OCI-LY1 (cell line): ENCODE results near the gene SEMA5A.

Experiments used
- H2AFZ ChIP-seq: fragments of 200-600 bp; sonication (generic), shearing (Covaris generic); 2 replicates; pipeline ENCODE4 v1.6.0; 2014; ENCODE audit warnings: antibody characterized with exemption, mild to moderate bottlenecking, low read length
- H3F3A ChIP-seq: fragments of 200-600 bp; sonication (generic), shearing (Covaris generic); 2 replicates; pipeline ENCODE4 v1.6.0; 2014; ENCODE audit warnings: mild to moderate bottlenecking, antibody characterized with exemption, low read length, moderate library complexity; ENCODE audit not compliant: insufficient read depth
- H3K27ac ChIP-seq: fragments of 200-600 bp; sonication (generic); 2 replicates; pipeline ENCODE4 v1.5.1; 2014; ENCODE audit warnings: low read length, mixed run types, mild to moderate bottlenecking, low read depth; ENCODE audit not compliant: poor library complexity, severe bottlenecking
- H3K27me3 ChIP-seq: fragments of 200-600 bp; sonication (generic); 2 replicates; pipeline ENCODE4 v1.6.0; 2014; ENCODE audit warnings: antibody characterized with exemption, mild to moderate bottlenecking, low read length, moderate library complexity; ENCODE audit not compliant: insufficient read depth
- H3K36me3 ChIP-seq: fragments of 200-600 bp; sonication (generic); 2 replicates; pipeline ENCODE4 v1.6.1; 2014; ENCODE audit warnings: mild to moderate bottlenecking, antibody characterized with exemption, low read length, moderate library complexity, mixed read lengths; ENCODE audit not compliant: insufficient read depth
- H3K4me1 ChIP-seq: fragments of 200-600 bp; sonication (generic); 2 replicates; pipeline ENCODE4 v1.5.1; 2014; ENCODE audit warnings: mild to moderate bottlenecking, low read length, moderate library complexity; ENCODE audit not compliant: insufficient read depth, severe bottlenecking
- H3K4me2 ChIP-seq: fragments of 200-600 bp; sonication (generic), shearing (Covaris generic); 2 replicates; pipeline ENCODE4 v1.6.1; 2014; ENCODE audit warnings: low read length
- H3K4me3 ChIP-seq: fragments of 200-600 bp; sonication (generic); 2 replicates; pipeline ENCODE4 v1.5.1; 2014; ENCODE audit warnings: low read length, low read depth, mild to moderate bottlenecking, mixed read lengths; ENCODE audit not compliant: poor library complexity, severe bottlenecking
- H3K79me2 ChIP-seq: fragments of 200-600 bp; shearing (Covaris generic); 2 replicates; pipeline ENCODE4 v1.6.1; 2016; ENCODE audit warnings: mixed run types, low read length, mixed read lengths; ENCODE audit not compliant: insufficient read depth
- H3K9ac ChIP-seq: fragments of 200-600 bp; sonication (generic), shearing (Covaris generic); 2 replicates; pipeline ENCODE4 v1.6.1; 2014; ENCODE audit warnings: mild to moderate bottlenecking, low read length, mixed read lengths
- H3K9me2 ChIP-seq: fragments of 200-600 bp; sonication (generic), shearing (Covaris generic); 2 replicates; pipeline ENCODE4 v1.6.1; 2014; ENCODE audit warnings: low read depth, mild to moderate bottlenecking, low read length, mixed read lengths
- H3K9me3 ChIP-seq: fragments of 200-600 bp; shearing (Covaris generic); 2 replicates; pipeline ENCODE4 v1.6.1; 2014; ENCODE audit warnings: low read length, mixed read lengths
- H4K20me1 ChIP-seq: fragments of 200-600 bp; sonication (generic), shearing (Covaris generic); 2 replicates; pipeline ENCODE4 v1.6.0; 2016; ENCODE audit warnings: mild to moderate bottlenecking, low read length; ENCODE audit not compliant: insufficient read depth
- CTCF ChIP-seq: fragments of 200-600 bp; sonication (generic), shearing (Covaris generic); IDR thresholded peaks from 2 replicates; pipeline ENCODE4 v1.5.1; 2017; ENCODE audit warnings: mild to moderate bottlenecking, antibody characterized with exemption, low read length, moderate library complexity, mixed read lengths
- EZH2 ChIP-seq: fragments of 200-600 bp; sonication (generic), shearing (Covaris generic); IDR thresholded peaks from 2 replicates; pipeline ENCODE4 v1.8.0; 2017; ENCODE audit warnings: borderline replicate concordance, mixed run types, mild to moderate bottlenecking, antibody characterized with exemption, low read length, moderate library complexity, mixed read lengths

SEMA5A gene

GRCh38 chr5:9391080-9391479 lies 154.8 kb downstream of the SEMA5A start:
- H3K4me3 ChIP-seq: no peak overlapping the region
- H3K27me3 ChIP-seq: no peaks in the 10 kb centered on the region
- H3K36me3 ChIP-seq: no peaks in the 10 kb centered on the region
- no peaks in the 10 kb centered on the region for H3K9me2 ChIP-seq
- no peaks in the 10 kb centered on the region for H3F3A ChIP-seq
- no peaks in the 10 kb centered on the region for H3K9me3 ChIP-seq
- no peak overlapping the region for H3K27ac ChIP-seq
- no peak overlapping the region for H3K4me2 ChIP-seq
- no peaks in the 10 kb centered on the region for H4K20me1 ChIP-seq
- H2AFZ ChIP-seq: no peak overlapping the region
- H3K4me1 ChIP-seq: no peaks in the 10 kb centered on the region
- no peaks in the 10 kb centered on the region for H3K79me2 ChIP-seq
- no peak overlapping the region for H3K9ac ChIP-seq
- TF ChIP-seq CTCF: no peak
- TF ChIP-seq EZH2: no peak

DNA sequence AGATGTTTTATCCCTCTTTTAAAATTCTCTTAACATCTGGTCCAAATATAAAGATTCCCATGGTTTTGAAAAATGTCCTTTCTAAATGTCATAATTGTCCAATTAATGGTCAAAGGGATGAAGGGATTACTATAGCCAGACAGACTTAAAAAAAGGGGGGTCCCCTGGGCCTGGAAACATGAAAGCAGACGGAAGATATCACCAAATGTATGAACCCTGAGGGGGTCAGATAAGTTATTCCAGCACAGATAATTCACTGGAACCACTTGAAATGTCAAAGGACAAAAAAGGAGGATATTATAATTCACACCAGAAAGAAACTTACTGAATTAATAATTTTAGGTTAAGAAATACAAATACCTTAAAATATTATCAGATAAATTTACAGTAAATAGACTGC lies 155.8 kb downstream of the SEMA5A start:
- Histone ChIP-seq H2AFZ (no peak overlapping the region), H3F3A (no peaks in the 10 kb centered on the region)
- no peak for TF ChIP-seq EZH2
- no peak for TF ChIP-seq CTCF

DNA sequence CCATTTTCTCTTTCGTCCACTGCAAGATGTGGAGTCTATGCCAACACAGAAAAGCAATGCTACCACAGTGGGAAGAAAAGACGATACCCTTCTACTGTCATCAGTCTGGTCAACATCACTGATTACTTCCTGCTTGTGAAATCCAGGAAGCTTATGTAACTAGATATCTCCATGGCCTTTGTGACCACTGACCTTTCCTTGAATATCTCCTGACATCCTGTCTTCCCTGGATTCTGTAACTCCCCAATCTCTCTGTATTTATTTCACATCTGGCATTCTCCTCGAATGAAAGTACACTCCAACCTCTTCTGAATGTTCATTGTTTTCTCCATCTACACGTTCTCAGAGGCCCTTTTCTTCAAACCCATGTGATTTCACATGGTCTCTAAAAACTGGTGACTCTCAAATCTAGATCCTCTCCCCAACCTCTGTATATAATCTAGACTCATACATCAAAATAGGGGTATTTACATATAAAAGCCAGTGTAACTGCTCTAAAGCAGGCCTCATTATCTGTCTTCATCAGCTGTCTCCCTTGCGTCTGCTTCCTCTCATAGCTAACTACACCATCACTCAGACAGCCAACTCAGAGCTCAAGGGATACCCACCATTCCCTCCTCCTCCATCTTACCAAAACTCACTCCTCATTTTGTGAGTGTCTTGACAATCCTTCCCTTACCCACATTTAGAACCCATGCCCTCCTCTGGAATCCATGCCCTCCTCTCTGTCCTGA lies 156.8 kb downstream of the SEMA5A start:
- Histone ChIP-seq H3K9me3 (no peaks in the 10 kb centered on the region), H3K27ac (no peak overlapping the region), H3K4me3 (no peak overlapping the region), H3F3A (no peaks in the 10 kb centered on the region), H4K20me1 (no peaks in the 10 kb centered on the region), H3K4me1 (no peaks in the 10 kb centered on the region), H3K79me2 (no peaks in the 10 kb centered on the region), H3K9ac (no peak overlapping the region), H3K27me3 (no peaks in the 10 kb centered on the region), H3K36me3 (no peaks in the 10 kb centered on the region), H3K9me2 (no peaks in the 10 kb centered on the region), H3K4me2 (no peak overlapping the region), H2AFZ (no peak overlapping the region)
- no peak for TF ChIP-seq EZH2
- TF ChIP-seq CTCF: no peak

More for the DNA sequence above, 155.8 kb downstream of the SEMA5A start:
- Histone ChIP-seq H3K9ac (no peak overlapping the region), H3K4me1 (no peaks in the 10 kb centered on the region), H4K20me1 (no peaks in the 10 kb centered on the region), H3K4me2 (no peak overlapping the region), H3K36me3 (no peaks in the 10 kb centered on the region), H3K27ac (no peak overlapping the region), H3K79me2 (no peaks in the 10 kb centered on the region), H3K4me3 (no peak overlapping the region), H3K9me3 (no peaks in the 10 kb centered on the region), H3K27me3 (no peaks in the 10 kb centered on the region), H3K9me2 (no peaks in the 10 kb centered on the region)
